ENCODE data around the gene LTBP1.

LTBP1 gene

DNA sequence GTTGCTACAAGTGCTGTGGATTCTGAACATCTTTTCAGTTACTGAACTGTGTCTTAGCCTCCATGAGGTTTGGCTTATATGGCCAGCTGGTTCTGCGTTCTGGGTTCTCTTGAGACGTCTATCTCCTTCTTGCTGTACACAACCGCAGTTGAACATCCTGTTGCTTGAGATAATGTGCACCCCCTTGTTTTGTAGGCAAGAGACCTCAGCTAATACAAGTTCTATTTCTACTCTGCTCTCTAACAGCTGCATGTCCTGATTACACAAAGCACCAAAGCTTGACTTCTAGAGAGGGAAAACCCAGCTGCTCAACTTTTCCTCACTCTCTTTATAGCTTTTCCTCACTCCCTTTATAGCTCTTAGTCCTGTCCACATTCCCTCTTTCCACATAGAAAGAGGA lies 176.0 kb downstream of the LTBP1 start:
- H3K4me3 Mint-ChIP-seq = no peak overlapping the region

DNA sequence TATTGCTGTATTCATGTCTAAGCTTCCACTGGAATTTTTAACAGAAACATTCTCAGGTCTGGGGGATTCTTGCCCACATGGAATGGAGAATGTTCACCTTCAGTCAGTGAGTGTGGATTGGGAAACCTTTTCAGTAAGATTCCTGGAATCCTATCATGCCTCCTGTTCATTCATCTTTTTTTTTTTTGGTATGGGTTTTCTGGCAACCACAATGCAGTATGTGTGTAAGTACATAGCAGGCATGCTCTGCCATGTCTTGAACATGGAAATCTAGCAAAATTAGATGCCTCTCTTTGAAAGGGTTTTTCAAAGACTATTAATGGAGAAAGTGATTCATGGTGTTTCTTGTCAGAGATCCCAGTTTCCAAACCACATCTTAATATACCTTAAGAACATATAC lies 176.5 kb downstream of the LTBP1 start:
- Mint-ChIP-seq H3K36me3 (no peaks in the 10 kb centered on the region), H3K27ac (no peak overlapping the region), H3K9me3 (ENCODE audit: low read depth) (no peaks in the 10 kb centered on the region), H3K4me1 (ENCODE audit: low read depth) (no peaks in the 10 kb centered on the region), H3K4me3 (no peak overlapping the region), H3K27me3 (peaks cover 5% of the 10 kb centered on the region)

More for the DNA sequence above, 176.0 kb downstream of the LTBP1 start:
- Mint-ChIP-seq H3K9me3 (ENCODE audit: low read depth) (no peaks in the 10 kb centered on the region), H3K27me3 (peaks cover 4% of the 10 kb centered on the region), H3K4me1 (ENCODE audit: low read depth) (no peaks in the 10 kb centered on the region), H3K27ac (no peak overlapping the region), H3K36me3 (no peaks in the 10 kb centered on the region)

DNA sequence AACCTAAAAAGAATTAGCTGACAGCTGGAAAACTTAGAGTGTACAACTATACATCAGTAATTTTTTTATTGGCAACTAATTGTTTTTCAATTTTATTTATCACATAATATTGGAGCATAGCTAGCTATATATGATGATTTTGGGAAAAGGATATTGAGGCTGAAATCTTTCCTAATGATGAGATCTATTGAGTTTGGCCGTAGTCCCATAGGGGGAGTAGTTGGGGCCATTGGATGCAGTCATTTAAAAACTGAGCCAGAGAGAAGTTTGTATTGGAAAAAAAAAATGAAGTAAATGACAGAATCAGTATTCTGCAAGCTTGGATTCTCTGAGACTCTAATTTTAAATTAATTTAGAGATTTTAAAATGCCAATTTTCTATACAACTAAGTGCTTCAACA lies 179.8 kb downstream of the LTBP1 start:
- no peaks in the 10 kb centered on the region for H3K36me3 Mint-ChIP-seq
- no peak overlapping the region for H3K4me3 Mint-ChIP-seq
- no peaks in the 10 kb centered on the region for H3K4me1 Mint-ChIP-seq (ENCODE audit: low read depth)

DNA sequence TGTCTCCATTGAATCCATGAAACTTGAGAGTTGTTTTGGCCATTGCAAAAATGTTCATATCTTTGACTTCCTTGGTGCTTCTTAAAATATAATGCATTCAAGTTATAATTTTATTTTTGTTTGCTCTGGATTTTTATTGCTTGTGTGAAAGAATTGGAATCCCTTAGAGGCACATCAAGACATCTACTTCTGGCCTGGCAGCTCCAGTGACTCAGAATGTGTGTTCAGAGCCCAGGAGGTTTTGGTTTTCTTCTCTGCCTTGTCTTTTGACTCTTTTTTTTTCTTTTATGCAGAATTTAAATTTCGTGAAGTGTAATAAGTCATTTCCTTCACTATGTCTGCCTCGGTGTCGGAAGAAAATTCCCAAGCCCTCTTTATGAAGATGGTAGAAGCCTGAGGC lies 180.2 kb downstream of the LTBP1 start:
- H3K4me3 Mint-ChIP-seq = no peak overlapping the region
- peaks cover 5% of the 10 kb centered on the region for H3K27me3 Mint-ChIP-seq
- no peak overlapping the region for H3K27ac Mint-ChIP-seq

More for the DNA sequence above, 179.8 kb downstream of the LTBP1 start:
- Mint-ChIP-seq H3K27me3 (peaks cover 5% of the 10 kb centered on the region), H3K27ac (no peak overlapping the region), H3K9me3 (ENCODE audit: low read depth) (no peaks in the 10 kb centered on the region)

DNA sequence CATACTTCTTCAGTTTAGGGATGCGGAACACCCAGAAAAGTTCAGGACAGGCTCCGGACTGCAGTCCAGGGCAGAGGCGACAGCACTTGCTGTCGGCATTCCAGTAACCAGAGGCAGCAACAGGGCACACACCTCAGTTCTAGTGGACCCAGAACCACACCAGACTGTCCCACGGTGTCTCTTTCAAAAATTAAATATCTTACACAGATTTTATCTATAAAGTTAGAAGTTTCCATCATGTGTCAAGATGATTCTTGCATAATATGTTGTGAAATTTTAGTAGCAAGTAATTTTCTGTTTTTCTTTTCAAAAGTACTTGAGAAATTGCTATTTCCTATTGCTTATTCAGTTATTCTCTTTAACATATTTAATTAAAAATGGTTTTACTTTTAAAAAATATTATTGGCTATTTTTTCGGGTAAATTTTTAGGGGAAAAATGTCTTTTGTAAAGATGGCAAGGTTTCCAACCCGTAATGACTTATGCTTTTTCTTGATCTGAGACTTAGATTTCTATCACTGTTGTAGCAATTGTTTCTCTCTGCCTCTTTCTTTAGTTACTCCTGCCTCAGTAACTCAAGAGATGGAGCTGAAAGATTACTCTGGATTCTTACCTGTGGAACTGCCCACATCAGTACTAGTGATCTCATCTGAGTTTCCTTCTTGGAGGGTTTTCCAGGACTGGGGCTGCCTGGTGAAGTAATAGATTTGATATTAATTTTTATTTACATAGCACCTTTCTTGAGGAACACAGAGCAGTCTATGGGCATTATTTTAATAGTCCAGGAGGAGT lies 182.7 kb downstream of the LTBP1 start:
- Mint-ChIP-seq H3K4me1 (ENCODE audit: low read depth) (no peaks in the 10 kb centered on the region), H3K27ac (no peak overlapping the region), H3K4me3 (no peak overlapping the region), H3K36me3 (no peaks in the 10 kb centered on the region), H3K9me3 (ENCODE audit: low read depth) (no peaks in the 10 kb centered on the region), H3K27me3 (peaks cover 4% of the 10 kb centered on the region)

More for the DNA sequence above, 180.2 kb downstream of the LTBP1 start:
- Mint-ChIP-seq H3K9me3 (ENCODE audit: low read depth) (no peaks in the 10 kb centered on the region), H3K4me1 (ENCODE audit: low read depth) (no peaks in the 10 kb centered on the region), H3K36me3 (no peaks in the 10 kb centered on the region)

DNA sequence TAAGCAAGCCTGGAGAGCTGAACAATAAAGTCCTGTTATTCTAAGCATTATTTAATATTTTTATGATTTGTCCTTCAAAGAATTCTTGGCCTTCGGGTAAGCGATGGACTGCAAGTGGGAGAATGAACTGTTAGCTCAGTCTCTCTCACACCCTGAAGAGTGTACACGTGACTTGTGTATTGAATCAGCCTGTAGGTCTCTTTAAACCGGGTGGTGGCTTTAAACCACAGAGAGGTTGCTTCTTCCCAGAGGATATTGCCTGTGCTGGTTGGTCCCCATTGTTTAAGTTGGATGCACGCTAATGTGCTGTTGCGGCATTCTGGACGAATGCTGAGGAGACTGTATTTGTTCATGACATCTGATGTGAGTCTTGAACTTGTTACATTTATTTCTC lies 183.3 kb downstream of the LTBP1 start:
- no peak overlapping the region for H3K4me3 Mint-ChIP-seq
- H3K27ac Mint-ChIP-seq = no peak overlapping the region
- no peaks in the 10 kb centered on the region for H3K36me3 Mint-ChIP-seq
- H3K9me3 Mint-ChIP-seq (ENCODE audit: low read depth) = no peaks in the 10 kb centered on the region
- no peaks in the 10 kb centered on the region for H3K4me1 Mint-ChIP-seq (ENCODE audit: low read depth)
- peaks cover 4% of the 10 kb centered on the region for H3K27me3 Mint-ChIP-seq

DNA sequence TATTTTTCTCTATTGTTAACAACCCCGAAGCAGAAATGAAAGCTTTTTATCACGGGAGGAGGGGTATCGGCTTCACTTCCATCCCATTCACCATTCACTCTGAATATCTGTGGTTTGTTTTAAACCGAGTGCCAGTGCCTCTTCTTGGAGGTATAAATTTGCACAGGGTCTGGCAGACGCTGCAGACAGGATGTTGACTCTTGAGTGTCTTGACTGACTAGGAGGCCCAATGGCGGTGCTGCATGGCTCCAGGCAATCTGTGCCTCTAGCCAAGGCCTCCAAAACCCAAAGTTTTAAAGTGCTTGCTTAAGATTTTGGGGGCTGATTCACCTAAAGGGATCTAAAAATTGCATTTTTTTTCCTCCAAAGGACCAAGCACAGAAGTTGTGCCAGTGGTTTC lies 183.8 kb downstream of the LTBP1 start:
- Mint-ChIP-seq H3K27ac (no peak overlapping the region), H3K27me3 (peaks cover 3% of the 10 kb centered on the region), H3K4me1 (ENCODE audit: low read depth) (no peaks in the 10 kb centered on the region), H3K9me3 (ENCODE audit: low read depth) (no peaks in the 10 kb centered on the region), H3K36me3 (no peaks in the 10 kb centered on the region), H3K4me3 (no peak overlapping the region)

DNA sequence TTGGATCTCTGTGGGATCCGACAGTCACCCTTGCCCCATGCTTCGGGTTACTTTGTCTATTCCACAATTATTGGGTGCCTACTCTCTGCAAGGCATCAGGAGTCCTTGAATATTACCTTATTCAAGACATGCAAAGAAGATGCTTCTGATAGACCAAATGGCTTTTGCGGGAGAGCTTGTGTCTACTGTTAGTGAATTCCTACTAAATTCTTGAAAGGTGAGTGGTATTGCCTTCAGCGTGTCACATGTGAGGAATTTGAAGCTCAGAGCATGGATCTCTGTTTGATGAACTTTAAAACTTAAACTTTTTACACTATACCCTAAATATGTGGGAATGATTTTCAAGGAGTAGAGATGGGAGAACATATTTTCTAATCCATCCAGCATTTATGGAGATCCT lies 184.4 kb downstream of the LTBP1 start:
- no peaks in the 10 kb centered on the region for H3K9me3 Mint-ChIP-seq (ENCODE audit: low read depth)
- H3K4me3 Mint-ChIP-seq = no peak overlapping the region
- peaks cover 3% of the 10 kb centered on the region for H3K27me3 Mint-ChIP-seq
- H3K27ac Mint-ChIP-seq = no peak overlapping the region
- no peaks in the 10 kb centered on the region for H3K36me3 Mint-ChIP-seq
- H3K4me1 Mint-ChIP-seq (ENCODE audit: low read depth) = no peaks in the 10 kb centered on the region

DNA sequence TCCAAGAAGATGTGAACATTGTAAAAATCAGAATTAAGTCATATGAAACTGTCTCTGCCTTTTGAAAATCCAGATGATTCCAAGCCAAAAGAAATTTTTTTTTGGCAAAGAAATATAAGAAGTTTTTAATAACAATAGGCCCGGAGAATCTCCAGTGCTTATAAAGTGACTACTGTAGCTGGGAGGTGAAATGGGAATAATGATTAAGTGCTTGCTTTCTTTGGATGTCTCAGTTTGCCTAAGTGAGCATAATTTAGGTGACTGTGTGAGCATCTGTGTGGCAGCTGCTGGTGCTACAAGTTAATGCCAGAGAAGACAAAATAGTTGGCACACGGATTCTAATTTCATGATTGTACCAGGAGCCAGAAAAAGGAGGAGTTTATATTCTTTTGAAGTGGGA lies 185.0 kb downstream of the LTBP1 start:
- H3K4me3 Mint-ChIP-seq = no peak overlapping the region
- no peaks in the 10 kb centered on the region for H3K36me3 Mint-ChIP-seq
- no peak overlapping the region for H3K27ac Mint-ChIP-seq
- H3K27me3 Mint-ChIP-seq = peaks cover 3% of the 10 kb centered on the region
- no peaks in the 10 kb centered on the region for H3K4me1 Mint-ChIP-seq (ENCODE audit: low read depth)
- no peaks in the 10 kb centered on the region for H3K9me3 Mint-ChIP-seq (ENCODE audit: low read depth)

DNA sequence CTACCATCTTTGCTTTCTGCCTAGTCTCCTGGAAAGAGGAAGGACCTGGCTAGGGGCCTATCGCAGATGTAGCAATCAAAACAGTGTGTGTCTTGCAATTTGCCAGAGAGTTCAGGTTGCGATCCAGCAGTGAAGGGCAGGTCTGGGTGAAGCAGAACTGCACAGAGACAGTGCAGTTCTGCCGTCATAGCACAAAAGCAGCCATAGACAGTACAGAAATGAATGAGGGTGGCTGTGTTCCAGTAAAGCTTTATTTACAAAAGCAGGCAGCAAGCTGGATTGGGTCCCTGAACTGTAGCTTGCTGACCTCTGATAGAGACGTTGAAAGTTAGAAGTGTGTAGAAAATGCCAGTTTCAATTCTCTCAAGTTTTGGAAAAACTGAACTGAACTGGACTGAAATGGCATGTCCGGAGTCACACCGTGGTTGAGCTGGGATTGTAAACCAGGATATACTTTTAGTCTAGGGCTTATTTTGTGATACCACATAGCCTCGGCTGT lies 186.8 kb downstream of the LTBP1 start:
- Mint-ChIP-seq H3K9me3 (ENCODE audit: low read depth) (no peaks in the 10 kb centered on the region), H3K4me3 (no peak overlapping the region), H3K36me3 (no peaks in the 10 kb centered on the region), H3K27me3 (peaks cover 5% of the 10 kb centered on the region), H3K4me1 (ENCODE audit: low read depth) (no peaks in the 10 kb centered on the region), H3K27ac (no peak overlapping the region)

DNA sequence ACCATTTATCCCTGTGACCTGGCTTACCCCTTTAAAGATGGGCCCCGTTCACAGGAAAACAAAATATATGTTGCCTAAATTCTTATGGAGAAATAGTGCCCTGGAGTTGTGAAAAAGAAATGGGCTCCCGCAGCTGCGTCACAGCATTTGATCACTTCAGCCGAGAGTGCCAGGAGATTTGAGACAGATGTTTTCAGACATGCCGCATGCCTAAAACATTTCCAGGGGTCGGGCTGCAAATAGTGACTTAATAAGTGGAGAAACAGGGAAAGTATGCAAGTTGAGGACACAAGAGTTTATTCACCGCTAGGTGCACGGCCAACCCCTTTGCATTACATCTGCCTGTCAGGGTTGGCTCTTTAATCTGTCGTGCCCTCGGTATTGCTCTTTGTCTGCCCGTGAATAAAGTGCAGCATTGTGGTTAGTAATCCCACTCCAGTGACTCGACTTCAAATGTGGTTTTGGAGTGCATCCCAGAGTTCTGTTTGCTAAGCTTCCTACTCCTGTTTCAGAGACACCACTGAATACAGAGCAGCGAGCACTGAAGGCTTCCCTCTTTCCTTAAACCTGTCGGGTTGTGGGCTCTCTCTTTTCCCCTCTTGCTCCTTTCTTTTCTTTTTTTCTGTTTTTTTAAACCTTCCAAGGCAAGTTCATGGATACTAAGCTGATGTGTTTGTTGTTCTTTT lies 187.5 kb downstream of the LTBP1 start:
- H3K27me3 Mint-ChIP-seq = peaks cover 5% of the 10 kb centered on the region
- H3K4me3 Mint-ChIP-seq = no peak overlapping the region
- no peak overlapping the region for H3K27ac Mint-ChIP-seq
- H3K36me3 Mint-ChIP-seq = no peaks in the 10 kb centered on the region
- no peaks in the 10 kb centered on the region for H3K4me1 Mint-ChIP-seq (ENCODE audit: low read depth)
- H3K9me3 Mint-ChIP-seq (ENCODE audit: low read depth) = no peaks in the 10 kb centered on the region

DNA sequence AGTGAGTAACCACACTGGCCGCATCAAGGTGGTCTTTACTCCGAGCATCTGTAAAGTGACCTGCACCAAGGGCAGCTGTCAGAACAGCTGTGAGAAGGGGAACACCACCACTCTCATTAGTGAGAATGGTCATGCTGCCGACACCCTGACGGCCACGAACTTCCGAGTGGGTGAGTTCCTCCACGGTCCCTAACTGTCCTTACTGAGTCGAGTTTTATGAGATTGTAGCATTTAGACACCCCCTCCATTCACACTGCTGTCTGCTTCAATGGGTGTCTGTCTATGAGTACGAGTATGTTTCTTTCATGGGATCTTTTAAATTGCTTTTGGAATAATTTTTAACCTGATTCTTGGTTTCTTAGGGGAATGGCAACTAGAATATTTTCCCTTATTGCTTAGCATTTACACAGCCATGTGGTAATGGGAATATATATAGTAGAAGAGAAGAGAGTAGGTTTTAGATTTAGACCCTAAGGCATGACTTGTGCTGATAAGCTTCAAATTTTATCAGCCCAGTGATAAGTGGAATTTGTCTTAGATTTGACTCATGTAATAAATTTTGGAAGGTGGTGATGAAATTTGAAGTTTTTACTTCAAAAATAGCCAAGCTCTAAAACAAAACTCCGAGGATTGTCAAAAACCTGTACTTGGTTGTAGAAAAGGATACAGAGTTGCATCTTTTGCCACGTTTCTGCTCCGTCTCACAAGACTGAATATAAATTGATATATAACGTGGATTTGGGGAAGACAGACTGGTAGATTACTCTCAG lies 188.2 kb downstream of the LTBP1 start:
- Mint-ChIP-seq H3K4me3 (no peak overlapping the region), H3K4me1 (ENCODE audit: low read depth) (no peaks in the 10 kb centered on the region), H3K9me3 (ENCODE audit: low read depth) (no peaks in the 10 kb centered on the region), H3K36me3 (no peaks in the 10 kb centered on the region), H3K27ac (no peak overlapping the region), H3K27me3 (peaks cover 8% of the 10 kb centered on the region)

DNA sequence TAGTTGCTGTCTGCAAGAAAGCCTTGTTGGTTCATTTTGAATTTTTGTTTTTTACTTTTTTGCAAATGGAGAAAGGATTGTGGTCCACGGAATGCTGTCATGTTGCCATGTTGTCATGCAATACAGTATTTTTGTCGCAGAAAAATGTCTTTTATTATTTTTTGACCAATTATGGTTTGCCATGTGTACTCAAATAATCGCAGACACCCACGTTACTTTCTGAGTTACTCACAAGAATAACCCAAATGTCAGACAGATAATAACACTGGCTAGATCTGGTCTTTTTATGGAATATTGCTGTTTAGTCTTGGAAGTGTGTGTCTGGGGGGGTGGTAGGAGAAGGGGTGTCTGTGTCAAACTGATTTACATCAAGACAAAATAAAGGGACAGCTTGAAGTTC lies 188.9 kb downstream of the LTBP1 start:
- Mint-ChIP-seq H3K36me3 (no peaks in the 10 kb centered on the region), H3K27me3 (peaks cover 8% of the 10 kb centered on the region), H3K4me3 (no peak overlapping the region)

DNA sequence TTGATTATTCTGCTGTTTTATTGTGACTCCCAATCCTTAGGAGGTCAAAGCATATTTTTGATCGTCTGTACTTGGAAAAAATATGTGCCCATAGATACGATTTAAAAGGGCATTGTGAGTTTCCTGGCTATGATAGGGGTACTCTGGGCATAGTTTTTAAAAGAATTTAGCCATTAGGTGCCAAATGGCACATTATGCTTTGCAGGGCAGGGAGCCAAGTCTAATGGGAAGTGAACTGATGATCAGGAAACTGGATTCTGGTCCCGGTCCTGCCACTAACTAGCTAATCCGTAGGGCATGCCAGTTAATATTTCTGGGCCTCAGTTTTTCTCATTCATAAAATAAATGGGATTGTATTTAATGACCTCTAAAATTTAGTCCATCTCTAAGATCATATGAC lies 189.3 kb downstream of the LTBP1 start:
- Mint-ChIP-seq H3K9me3 (ENCODE audit: low read depth) (no peaks in the 10 kb centered on the region), H3K27ac (no peak overlapping the region), H3K4me1 (ENCODE audit: low read depth) (no peaks in the 10 kb centered on the region), H3K4me3 (no peak overlapping the region), H3K36me3 (no peaks in the 10 kb centered on the region), H3K27me3 (peaks cover 9% of the 10 kb centered on the region)

More for the DNA sequence above, 188.9 kb downstream of the LTBP1 start:
- H3K27ac Mint-ChIP-seq = no peak overlapping the region
- no peaks in the 10 kb centered on the region for H3K4me1 Mint-ChIP-seq (ENCODE audit: low read depth)
- no peaks in the 10 kb centered on the region for H3K9me3 Mint-ChIP-seq (ENCODE audit: low read depth)

DNA sequence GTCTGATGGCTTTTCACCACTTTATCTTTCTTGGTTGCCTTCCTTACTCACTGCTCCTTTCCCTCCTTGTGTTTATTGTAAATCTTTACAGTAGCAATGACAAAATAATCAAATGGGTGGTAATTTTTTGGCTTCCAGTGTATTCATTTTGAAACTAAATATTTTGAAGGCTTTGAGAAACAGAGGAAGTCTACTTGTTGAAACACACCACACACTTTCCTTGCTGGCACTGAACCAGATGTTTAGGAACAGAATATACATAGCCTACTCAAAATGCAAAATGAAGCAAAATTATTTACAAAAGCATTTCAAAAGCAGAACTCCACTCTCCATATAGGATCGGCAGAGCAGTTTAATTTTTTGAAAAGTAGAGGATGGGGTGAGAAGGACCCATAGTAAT lies 189.8 kb downstream of the LTBP1 start:
- Mint-ChIP-seq H3K4me1 (ENCODE audit: low read depth) (no peaks in the 10 kb centered on the region), H3K27me3 (peaks cover 9% of the 10 kb centered on the region), H3K36me3 (no peaks in the 10 kb centered on the region), H3K27ac (no peak overlapping the region), H3K9me3 (ENCODE audit: low read depth) (no peaks in the 10 kb centered on the region), H3K4me3 (no peak overlapping the region)

All from activated naive CD8-positive, alpha-beta T cell (primary cell).